GM19468 (cell line): Measurements from ENCODE around the gene IER2.

Source experiments
- ATAC-seq: cut with Tn5 transposase; IDR thresholded peaks from one replicate; pipeline ENCODE4 v1.9.1; 2021; ENCODE audit warnings: mild to moderate bottlenecking, moderate library complexity, moderate number of reproducible peaks; ENCODE audit not compliant: unreplicated experiment; ENCODE audit errors: extremely low read depth

Gene IER2

GRCh38 chr19:13118424-13119193 is 31.6 kb upstream of the IER2 start:
- ATAC-seq: no peak

- ATAC-seq: no peak
These were observed 30.6 kb upstream of the IER2 start for GRCh38 chr19:13119627-13120026.

- ATAC-seq: no peak
These were observed 30.2 kb upstream of the IER2 start for GRCh38 chr19:13120031-13120430.

- no peak for ATAC-seq
These were observed 29.4 kb upstream of the IER2 start for GRCh38 chr19:13120817-13121216.

- ATAC-seq: no peak
These were observed 28.5 kb upstream of the IER2 start for GRCh38 chr19:13121551-13122274.

GRCh38 chr19:13122275-13122878 is 27.8 kb upstream of the IER2 start:
- no peak for ATAC-seq

- ATAC-seq: no peak
These were observed 26.9 kb upstream of the IER2 start for GRCh38 chr19:13122980-13123957.

GRCh38 chr19:13127051-13127450 is 23.2 kb upstream of the IER2 start:
- ATAC-seq: no peak

- no peak for ATAC-seq
These were observed 22.2 kb upstream of the IER2 start for GRCh38 chr19:13127811-13128575.

- no peak for ATAC-seq
These were observed 21.6 kb upstream of the IER2 start for GRCh38 chr19:13128583-13128982.

GRCh38 chr19:13129384-13129783 is 20.8 kb upstream of the IER2 start:
- no peak for ATAC-seq

GRCh38 chr19:13130886-13131490 is 19.2 kb upstream of the IER2 start:
- no peak for ATAC-seq

- no peak for ATAC-seq
These were observed 17.6 kb upstream of the IER2 start for GRCh38 chr19:13132471-13133180.

GRCh38 chr19:13133241-13133870 is 16.9 kb upstream of the IER2 start:
- no peak for ATAC-seq

GRCh38 chr19:13134626-13135025 is 15.6 kb upstream of the IER2 start:
- no peak for ATAC-seq

GRCh38 chr19:13135068-13136062 is 14.8 kb upstream of the IER2 start:
- ATAC-seq: no peak

GRCh38 chr19:13137290-13137794 is 12.9 kb upstream of the IER2 start:
- no peak for ATAC-seq
